ENCODE data around the gene ZNF396.

The ZNF396 gene

DNA sequence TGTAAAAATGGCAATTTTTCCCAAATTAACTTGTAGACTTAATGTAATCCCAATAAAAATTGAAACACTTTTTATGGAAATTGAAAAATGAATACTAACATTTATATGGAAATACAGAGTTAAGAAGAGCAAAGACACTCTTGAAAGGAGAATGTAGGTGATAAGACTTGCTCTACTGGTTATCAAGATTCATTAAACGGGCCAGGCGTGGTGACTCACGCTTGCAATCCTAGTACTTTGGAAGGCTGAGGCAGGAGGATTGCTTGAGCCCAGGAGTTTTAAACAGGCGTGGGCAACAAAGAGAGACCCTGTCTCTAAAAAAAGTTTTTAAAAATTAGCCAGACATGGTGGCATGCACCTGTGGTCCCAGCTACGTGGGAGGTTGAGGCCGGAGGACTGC, 29.5 kb upstream of the ZNF396 start:
- Histone ChIP-seq H3K27ac (no peak overlapping the region), H3K4me3 (no peak overlapping the region)
- TF ChIP-seq, protein P1, sequence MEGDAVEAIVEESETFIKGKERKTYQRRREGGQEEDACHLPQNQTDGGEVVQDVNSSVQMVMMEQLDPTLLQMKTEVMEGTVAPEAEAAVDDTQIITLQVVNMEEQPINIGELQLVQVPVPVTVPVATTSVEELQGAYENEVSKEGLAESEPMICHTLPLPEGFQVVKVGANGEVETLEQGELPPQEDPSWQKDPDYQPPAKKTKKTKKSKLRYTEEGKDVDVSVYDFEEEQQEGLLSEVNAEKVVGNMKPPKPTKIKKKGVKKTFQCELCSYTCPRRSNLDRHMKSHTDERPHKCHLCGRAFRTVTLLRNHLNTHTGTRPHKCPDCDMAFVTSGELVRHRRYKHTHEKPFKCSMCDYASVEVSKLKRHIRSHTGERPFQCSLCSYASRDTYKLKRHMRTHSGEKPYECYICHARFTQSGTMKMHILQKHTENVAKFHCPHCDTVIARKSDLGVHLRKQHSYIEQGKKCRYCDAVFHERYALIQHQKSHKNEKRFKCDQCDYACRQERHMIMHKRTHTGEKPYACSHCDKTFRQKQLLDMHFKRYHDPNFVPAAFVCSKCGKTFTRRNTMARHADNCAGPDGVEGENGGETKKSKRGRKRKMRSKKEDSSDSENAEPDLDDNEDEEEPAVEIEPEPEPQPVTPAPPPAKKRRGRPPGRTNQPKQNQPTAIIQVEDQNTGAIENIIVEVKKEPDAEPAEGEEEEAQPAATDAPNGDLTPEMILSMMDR (IDR thresholded peaks at IDR 0.05), result no peak
- no peak for DNase-seq (ENCODE audit: low spot score)

- H3K27ac ChIP-seq, result no peak overlapping the region
- no peak overlapping the region for H3K4me3 ChIP-seq
- TF ChIP-seq, protein P1 (IDR thresholded peaks at IDR 0.05), result no peak
- DNase-seq (ENCODE audit: low spot score), result no peak
Measured at GRCh38 chr18:35397976-35398375, 20.8 kb upstream of the ZNF396 start.

DNA sequence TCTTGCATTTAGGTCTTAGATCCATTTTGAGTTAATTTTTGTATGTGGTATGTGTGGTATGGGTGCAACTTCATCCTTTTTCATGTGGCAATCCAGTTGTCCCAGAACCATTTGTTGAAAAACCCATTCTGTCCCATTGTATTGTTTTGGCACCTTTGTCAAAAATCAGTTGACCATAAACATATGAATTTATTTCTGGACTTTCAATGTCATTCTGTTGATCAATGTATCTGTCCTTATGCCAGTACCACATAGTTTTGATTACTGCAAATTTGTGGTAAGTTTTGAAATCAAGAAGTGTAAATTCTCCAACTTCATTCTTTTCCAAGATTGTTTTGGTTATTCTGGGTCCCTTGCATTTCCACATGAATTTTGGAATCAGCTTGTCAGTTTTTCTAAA, 16.6 kb upstream of the ZNF396 start:
- no peak for DNase-seq (ENCODE audit: low spot score)
- Histone ChIP-seq H3K4me3 (no peak overlapping the region), H3K27ac (no peak overlapping the region)
- TF ChIP-seq, protein P1 (IDR thresholded peaks at IDR 0.05), result no peak

DNA sequence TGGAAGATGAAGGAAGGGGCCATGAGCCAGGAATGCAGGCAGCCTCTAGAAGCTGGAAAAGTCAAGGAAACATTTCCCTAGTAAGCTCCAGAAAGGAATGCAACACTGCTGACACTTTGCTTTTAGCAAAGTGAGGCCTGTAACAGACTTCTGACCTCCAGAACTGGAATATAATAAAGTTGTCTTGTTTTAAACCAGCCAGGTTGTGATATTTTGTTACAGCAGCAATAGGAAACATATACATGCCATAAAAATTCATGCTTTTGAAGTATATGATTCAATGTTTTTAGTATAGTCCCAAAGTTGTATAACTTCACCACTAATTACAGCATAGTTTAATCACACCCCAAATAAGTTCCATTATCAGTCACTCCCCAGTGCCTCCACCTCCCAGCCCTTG, 15.2 kb upstream of the ZNF396 start:
- no peak for DNase-seq (ENCODE audit: low spot score)
- Histone ChIP-seq H3K4me3 (no peak overlapping the region), H3K27ac (no peak overlapping the region)
- TF ChIP-seq, protein P1 (IDR thresholded peaks at IDR 0.05), result no peak

- Histone ChIP-seq H3K27ac (no peak overlapping the region), H3K4me3 (no peak overlapping the region)
- TF ChIP-seq, protein P1 (IDR thresholded peaks at IDR 0.05), result no peak
- no peak for DNase-seq (ENCODE audit: low spot score)
Measured at GRCh38 chr18:35390951-35391700, 14.0 kb upstream of the ZNF396 start.

GRCh38 chr18:35389095-35389618, 12.0 kb upstream of the ZNF396 start:
- DNase-seq (ENCODE audit: low spot score), result no peak

More at GRCh38 chr18:35389095-35389618, 12.0 kb upstream of the ZNF396 start:
- H3K4me3 ChIP-seq, result peak overlapping the region; percentile 53
- TF ChIP-seq, protein P1 (IDR thresholded peaks at IDR 0.05), result no peak
- peak overlapping the region; percentile 56 to 83 for H3K27ac ChIP-seq
